Epithelial cell of proximal tubule (primary cell): ENCODE measurements around the gene NUDT15. TPM values are rescaled to one million over a fixed set of nuclear protein-coding genes. Genes with fewer than 3 reads are reported as not detected.

Experiments
- DNase-seq: peaks from one replicate; pipeline ENCODE4 v3.0.0-alpha.2; 2011; ENCODE audit warnings: low read depth
- H3K4me3 ChIP-seq: 2 replicates; pipeline ENCODE4 v1.5.1; 2011; ENCODE audit warnings: low read depth, mild to moderate bottlenecking, low read length
- CTCF ChIP-seq: conservative IDR thresholded peaks from 2 replicates; pipeline ENCODE4 v1.5.1; 2012; ENCODE audit warnings: low read depth, mild to moderate bottlenecking, low read length
- total RNA-seq: library from RNA; depleted of rRNA; stranded (reverse); fragments of >200 nt; gene quantifications from 2 replicates; pipeline ENCODE4 v1.2.3, GENCODE V29; 2015

Gene NUDT15
- total RNA-seq, 1 donor from 2014 or later, result 32.3 TPM

- DNase-seq, result peak; percentile 77
- TF ChIP-seq CTCF, result no peak
These were observed 59.1 kb downstream of the NUDT15 start for GRCh38 chr13:48096670-48097069.

More at GRCh38 chr13:48096670-48097069, 59.1 kb downstream of the NUDT15 start:
- no peak overlapping the region for H3K4me3 ChIP-seq

Other genes with a start within 250 kb of the NUDT15 start
- gene SUCLA2, start 36.5 kb upstream of the NUDT15 start, total RNA-seq, result 24.3 and 40.2 TPM in 2 replicates
- 28.1 and 30.0 TPM in 2 replicates for gene MED4, start 57.4 kb downstream of the NUDT15 start, total RNA-seq
- gene ITM2B, start 195.5 kb downstream of the NUDT15 start, total RNA-seq, result 177 and 403 TPM in 2 replicates